ENCODE data around the gene CRHR1.
"Not testable (repeated sequence)": the region's sequence is repeated elsewhere in the genome, so short reads cannot be mapped to it uniquely, and the experiment has no call there.

The CRHR1 gene

DNA sequence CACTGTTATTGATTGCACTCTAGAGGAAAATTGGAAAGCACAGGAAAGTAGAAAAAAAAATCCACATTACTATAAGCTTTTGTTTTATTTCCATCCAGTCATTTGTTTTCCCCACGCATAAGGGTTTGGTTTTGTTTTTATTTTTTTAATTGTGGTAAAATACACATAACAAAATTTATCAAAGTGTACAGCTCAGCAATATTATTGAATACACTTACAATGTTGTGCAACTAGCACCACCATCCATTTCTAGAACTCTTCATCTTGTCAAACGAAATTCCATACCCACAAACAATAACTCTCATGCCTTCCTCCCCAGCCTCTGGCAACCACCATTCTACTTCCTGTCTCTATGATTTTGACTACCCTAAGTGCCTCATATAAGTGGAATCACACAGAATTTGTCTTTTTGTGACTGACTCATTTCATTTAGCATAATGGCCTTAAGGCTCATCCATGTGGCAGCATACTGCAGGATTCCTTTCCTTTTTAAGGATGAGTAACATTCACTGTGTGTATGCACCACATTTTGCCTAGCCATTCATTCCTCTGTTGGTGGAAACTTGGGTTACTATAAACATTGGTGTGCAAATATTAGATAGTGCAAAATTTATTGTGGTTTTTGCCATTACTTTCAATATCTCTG, 71.7 kb downstream of the CRHR1 start (continued):
- TF ChIP-seq ZNF654 (tag by site-specific recombination; IDR thresholded peaks at IDR 0.05; ENCODE audit: low read depth) = no peak
- TF ChIP-seq ZNF324 (tag by site-specific recombination; IDR thresholded peaks at IDR 0.05) = no peak
- TF ChIP-seq ZNF221 (tag by site-specific recombination; IDR thresholded peaks at IDR 0.05; ENCODE audit: borderline replicate concordance) = no peak
- TF ChIP-seq ZNF660 (tag by site-specific recombination; IDR thresholded peaks at IDR 0.05) = no peak
- TF ChIP-seq BCL11A (tag by site-specific recombination; IDR thresholded peaks at IDR 0.05; ENCODE audit: low read depth) = no peak
- TF ChIP-seq ZNF416 (tag by site-specific recombination; IDR thresholded peaks at IDR 0.05) = no peak

DNA sequence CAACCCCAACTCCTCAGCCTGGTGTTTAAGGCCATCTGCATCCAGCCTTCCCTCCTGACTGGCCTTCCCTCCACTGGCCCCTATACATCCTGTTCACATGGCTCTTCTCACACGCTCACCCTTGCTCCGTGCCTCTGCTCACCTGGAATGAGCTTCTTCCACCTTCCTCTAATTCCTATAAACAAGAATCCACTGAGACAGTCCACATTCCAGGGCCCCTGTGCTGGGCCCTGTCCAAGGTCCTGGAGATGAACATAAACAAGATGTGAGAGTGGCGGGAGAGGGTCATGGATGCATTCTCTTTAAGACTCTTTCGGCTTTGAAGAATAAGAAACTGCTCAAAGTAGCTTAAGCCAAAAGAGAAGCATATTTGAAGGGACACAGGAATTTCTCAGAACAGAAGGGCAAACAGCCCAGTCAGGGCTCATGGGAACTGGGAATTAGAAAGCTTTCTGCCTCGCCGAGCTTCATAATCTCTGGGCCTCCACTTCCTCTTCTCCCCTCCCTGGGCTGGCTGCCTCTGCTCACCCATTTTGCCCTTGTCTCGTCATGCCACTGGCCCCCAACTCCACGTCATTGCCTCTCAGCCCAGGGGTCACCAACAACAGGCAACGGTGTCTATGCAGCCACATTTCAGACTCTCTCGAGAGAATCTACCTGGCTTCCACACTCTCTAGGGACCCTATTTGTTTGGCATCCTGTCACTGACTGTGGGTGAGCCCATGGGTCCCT, 74.0 kb downstream of the CRHR1 start:
- Histone ChIP-seq H3K4me1 (ENCODE audit: control insufficient read depth, insufficient read depth, low read length) (no peaks in the 10 kb centered on the region), H3K9me3 (ENCODE audit: control insufficient read depth, insufficient read depth, low read depth, low read length) (no peaks in the 10 kb centered on the region)
- CTCF ChIA-PET = interaction anchor here (0.7 to 1.3 kb wide), 4 partner anchors 8 to 217 kb away, joined by 3 to 4 read pairs (median 4); no protein-coding TSS in a partner anchor

DNA sequence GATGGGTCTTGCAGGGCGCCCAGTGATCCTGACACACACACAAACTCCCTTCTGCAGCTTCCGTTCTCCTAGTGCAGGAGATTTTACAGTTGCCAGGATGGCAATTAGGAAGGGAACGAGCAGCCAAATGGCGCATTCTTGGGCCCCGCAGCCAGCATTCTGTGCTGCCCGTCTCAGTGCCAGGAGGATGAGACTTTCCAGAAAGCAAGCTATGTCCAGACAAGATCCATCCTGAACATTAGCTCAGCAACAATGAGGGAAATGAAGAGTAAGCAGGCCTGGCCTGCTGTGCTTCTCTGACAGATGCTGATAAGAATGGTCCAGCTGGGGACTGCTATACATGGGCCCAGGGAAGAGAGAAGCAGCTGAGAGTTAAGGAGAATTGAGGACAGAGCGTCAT, 77.0 kb downstream of the CRHR1 start:
- TF ChIP-seq ZNF768 (tag by site-specific recombination; IDR thresholded peaks at IDR 0.05) (no peak), TCF7L2 (IDR thresholded peaks at IDR 0.05; ENCODE audit: borderline replicate concordance, low read depth, low read length) (no peak), ZSCAN30 (tag by site-specific recombination; IDR thresholded peaks at IDR 0.05) (no peak), ZNF24 (tag by site-specific recombination; IDR thresholded peaks at IDR 0.05) (no peak), ZNF610 (tag by site-specific recombination; IDR thresholded peaks at IDR 0.05; ENCODE audit: borderline replicate concordance) (no peak), KLF16 (tag by site-specific recombination; IDR thresholded peaks at IDR 0.05) (no peak)
- POLR2A ChIA-PET = no interaction called here
- H3K27ac ChIP-seq (ENCODE audit: extremely low read depth, low read depth, low read length) = no peak overlapping the region
- no peak overlapping the region for H3K4me3 ChIP-seq (ENCODE audit: low read depth, low read length)
- CTCF ChIA-PET = interaction anchor here (0.8 to 2.2 kb wide), 3 partner anchors 9 to 16 kb away, joined by 3 to 14 read pairs (median 7); no protein-coding TSS in a partner anchor
- no peaks in the 10 kb centered on the region for H3K4me1 ChIP-seq (ENCODE audit: control insufficient read depth, insufficient read depth, low read length)
- H3K36me3 ChIP-seq (ENCODE audit: control insufficient read depth in 2 of 2, insufficient read depth in 1 of 2, low read length in 2 of 2) = no peaks in the 10 kb centered on the region
- no peaks in the 10 kb centered on the region for H3K9me3 ChIP-seq (ENCODE audit: control insufficient read depth, insufficient read depth, low read depth, low read length)

More for the DNA sequence above, 74.0 kb downstream of the CRHR1 start:
- Histone ChIP-seq H3K27ac (ENCODE audit: extremely low read depth, low read depth, low read length) (no peak overlapping the region), H3K36me3 (ENCODE audit: control insufficient read depth in 2 of 2, insufficient read depth in 1 of 2, low read length in 2 of 2) (no peaks in the 10 kb centered on the region), H3K4me3 (ENCODE audit: low read depth, low read length) (no peak overlapping the region)
- TF ChIP-seq, protein P1, sequence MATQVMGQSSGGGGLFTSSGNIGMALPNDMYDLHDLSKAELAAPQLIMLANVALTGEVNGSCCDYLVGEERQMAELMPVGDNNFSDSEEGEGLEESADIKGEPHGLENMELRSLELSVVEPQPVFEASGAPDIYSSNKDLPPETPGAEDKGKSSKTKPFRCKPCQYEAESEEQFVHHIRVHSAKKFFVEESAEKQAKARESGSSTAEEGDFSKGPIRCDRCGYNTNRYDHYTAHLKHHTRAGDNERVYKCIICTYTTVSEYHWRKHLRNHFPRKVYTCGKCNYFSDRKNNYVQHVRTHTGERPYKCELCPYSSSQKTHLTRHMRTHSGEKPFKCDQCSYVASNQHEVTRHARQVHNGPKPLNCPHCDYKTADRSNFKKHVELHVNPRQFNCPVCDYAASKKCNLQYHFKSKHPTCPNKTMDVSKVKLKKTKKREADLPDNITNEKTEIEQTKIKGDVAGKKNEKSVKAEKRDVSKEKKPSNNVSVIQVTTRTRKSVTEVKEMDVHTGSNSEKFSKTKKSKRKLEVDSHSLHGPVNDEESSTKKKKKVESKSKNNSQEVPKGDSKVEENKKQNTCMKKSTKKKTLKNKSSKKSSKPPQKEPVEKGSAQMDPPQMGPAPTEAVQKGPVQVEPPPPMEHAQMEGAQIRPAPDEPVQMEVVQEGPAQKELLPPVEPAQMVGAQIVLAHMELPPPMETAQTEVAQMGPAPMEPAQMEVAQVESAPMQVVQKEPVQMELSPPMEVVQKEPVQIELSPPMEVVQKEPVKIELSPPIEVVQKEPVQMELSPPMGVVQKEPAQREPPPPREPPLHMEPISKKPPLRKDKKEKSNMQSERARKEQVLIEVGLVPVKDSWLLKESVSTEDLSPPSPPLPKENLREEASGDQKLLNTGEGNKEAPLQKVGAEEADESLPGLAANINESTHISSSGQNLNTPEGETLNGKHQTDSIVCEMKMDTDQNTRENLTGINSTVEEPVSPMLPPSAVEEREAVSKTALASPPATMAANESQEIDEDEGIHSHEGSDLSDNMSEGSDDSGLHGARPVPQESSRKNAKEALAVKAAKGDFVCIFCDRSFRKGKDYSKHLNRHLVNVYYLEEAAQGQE (tag by site-specific recombination; IDR thresholded peaks at IDR 0.05) = peak; percentile 98
- TF ChIP-seq ZNF311 (tag by site-specific recombination; IDR thresholded peaks at IDR 0.05; ENCODE audit: borderline replicate concordance) (no peak), ZNF23 (tag by site-specific recombination; IDR thresholded peaks at IDR 0.05; ENCODE audit: borderline replicate concordance) (no peak), ZNF2 (tag by site-specific recombination; IDR thresholded peaks at IDR 0.05) (no peak), ZNF610 (tag by site-specific recombination; IDR thresholded peaks at IDR 0.05; ENCODE audit: borderline replicate concordance) (no peak), ZNF24 (tag by site-specific recombination; IDR thresholded peaks at IDR 0.05) (no peak), ZBTB20 (tag by site-specific recombination; IDR thresholded peaks at IDR 0.05) (peak; percentile 85), ZNF16 (tag by site-specific recombination; IDR thresholded peaks at IDR 0.05; ENCODE audit: low read depth) (no peak)
- TF ChIP-seq, protein P2, sequence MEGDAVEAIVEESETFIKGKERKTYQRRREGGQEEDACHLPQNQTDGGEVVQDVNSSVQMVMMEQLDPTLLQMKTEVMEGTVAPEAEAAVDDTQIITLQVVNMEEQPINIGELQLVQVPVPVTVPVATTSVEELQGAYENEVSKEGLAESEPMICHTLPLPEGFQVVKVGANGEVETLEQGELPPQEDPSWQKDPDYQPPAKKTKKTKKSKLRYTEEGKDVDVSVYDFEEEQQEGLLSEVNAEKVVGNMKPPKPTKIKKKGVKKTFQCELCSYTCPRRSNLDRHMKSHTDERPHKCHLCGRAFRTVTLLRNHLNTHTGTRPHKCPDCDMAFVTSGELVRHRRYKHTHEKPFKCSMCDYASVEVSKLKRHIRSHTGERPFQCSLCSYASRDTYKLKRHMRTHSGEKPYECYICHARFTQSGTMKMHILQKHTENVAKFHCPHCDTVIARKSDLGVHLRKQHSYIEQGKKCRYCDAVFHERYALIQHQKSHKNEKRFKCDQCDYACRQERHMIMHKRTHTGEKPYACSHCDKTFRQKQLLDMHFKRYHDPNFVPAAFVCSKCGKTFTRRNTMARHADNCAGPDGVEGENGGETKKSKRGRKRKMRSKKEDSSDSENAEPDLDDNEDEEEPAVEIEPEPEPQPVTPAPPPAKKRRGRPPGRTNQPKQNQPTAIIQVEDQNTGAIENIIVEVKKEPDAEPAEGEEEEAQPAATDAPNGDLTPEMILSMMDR (tag by site-specific recombination; IDR thresholded peaks at IDR 0.05) = no peak
- TF ChIP-seq, protein P3, sequence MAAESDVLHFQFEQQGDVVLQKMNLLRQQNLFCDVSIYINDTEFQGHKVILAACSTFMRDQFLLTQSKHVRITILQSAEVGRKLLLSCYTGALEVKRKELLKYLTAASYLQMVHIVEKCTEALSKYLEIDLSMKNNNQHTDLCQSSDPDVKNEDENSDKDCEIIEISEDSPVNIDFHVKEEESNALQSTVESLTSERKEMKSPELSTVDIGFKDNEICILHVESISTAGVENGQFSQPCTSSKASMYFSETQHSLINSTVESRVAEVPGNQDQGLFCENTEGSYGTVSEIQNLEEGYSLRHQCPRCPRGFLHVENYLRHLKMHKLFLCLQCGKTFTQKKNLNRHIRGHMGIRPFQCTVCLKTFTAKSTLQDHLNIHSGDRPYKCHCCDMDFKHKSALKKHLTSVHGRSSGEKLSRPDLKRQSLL (tag by site-specific recombination; IDR thresholded peaks at IDR 0.05) = no peak
- POLR2A ChIA-PET = no interaction called here

DNA sequence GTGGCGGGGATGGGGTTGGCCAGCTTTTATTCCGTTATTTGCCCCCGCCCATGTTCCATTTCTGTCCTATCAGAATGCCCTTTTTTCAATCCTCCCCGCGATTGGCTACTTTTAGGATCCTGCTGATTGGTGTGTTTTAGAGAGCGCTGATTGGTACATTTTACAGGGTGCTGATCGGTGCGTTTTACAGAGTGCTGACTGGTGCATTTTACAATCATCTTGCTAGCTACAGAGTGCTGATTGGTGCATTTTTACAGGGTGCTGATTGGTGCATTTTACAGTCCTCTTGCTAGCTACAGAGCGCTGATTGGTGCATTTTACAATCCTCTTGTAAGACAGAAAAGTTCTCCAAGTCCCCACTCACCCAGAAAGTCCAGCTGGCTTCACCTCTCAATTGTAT, 78.0 kb downstream of the CRHR1 start:
- H3K4me3 ChIP-seq (ENCODE audit: low read depth, low read length); POLR2A ChIA-PET; H3K9me3 ChIP-seq (ENCODE audit: control insufficient read depth, insufficient read depth, low read depth, low read length); H3K36me3 ChIP-seq (ENCODE audit: control insufficient read depth in 2 of 2, insufficient read depth in 1 of 2, low read length in 2 of 2); H3K27ac ChIP-seq (ENCODE audit: extremely low read depth, low read depth, low read length); H3K4me1 ChIP-seq (ENCODE audit: control insufficient read depth, insufficient read depth, low read length): not testable (repeated sequence)
- CTCF ChIA-PET = interaction anchor here (1.9 to 2.2 kb wide), 2 partner anchors 10 to 12 kb away, joined by 7 to 14 read pairs; no protein-coding TSS in a partner anchor
